ENCODE results near the gene SEPTIN8.

- no peak for TF ChIP-seq FOXM1 (IDR thresholded peaks at IDR 0.05; ENCODE audit: borderline replicate concordance)
- TF ChIP-seq, protein P1, sequence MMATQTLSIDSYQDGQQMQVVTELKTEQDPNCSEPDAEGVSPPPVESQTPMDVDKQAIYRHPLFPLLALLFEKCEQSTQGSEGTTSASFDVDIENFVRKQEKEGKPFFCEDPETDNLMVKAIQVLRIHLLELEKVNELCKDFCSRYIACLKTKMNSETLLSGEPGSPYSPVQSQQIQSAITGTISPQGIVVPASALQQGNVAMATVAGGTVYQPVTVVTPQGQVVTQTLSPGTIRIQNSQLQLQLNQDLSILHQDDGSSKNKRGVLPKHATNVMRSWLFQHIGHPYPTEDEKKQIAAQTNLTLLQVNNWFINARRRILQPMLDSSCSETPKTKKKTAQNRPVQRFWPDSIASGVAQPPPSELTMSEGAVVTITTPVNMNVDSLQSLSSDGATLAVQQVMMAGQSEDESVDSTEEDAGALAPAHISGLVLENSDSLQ (IDR thresholded peaks at IDR 0.05): no peak
Observed at GRCh38 chr5:132776131-132776937, 705 bp downstream of the SEPTIN8 start.

All from HEK293T (cell line).